Heart left ventricle (tissue), 13 donors: ENCODE data around the gene CCR9.

Source experiments
- CTCF ChIP-seq, 12 donors: fragments of 200-600 bp; sonication (generic) in 4 of 12; IDR thresholded peaks; one replicate each; pipeline versions ENCODE4 v1.5.0 to v1.8.0; 2018 to 2022; ENCODE audit warnings: antibody characterized with exemption in 12 of 12, mild to moderate bottlenecking in 5 of 12
- POLR2A ChIP-seq, 2 donors: fragments of 450-650 bp; IDR thresholded peaks; one replicate each; pipeline ENCODE4 v1.6.1; 2017; ENCODE audit warnings: antibody characterized with exemption in 2 of 2, mild to moderate bottlenecking in 2 of 2, moderate library complexity in 2 of 2
- donor health status: ischemic (EF 13 %, LVEDD 7.1; RV severe dilation, severe dysfunction).
- donor health status: DM: no; HTN: yes; CAD: no.
- donor health status: DM: no; HTN: no; CAD: no.
- donor health status: ischemic (EF 25% LVEDD 6.9; RV normal size, moderate dysfunction).
- donor health status: ischemic (EF 25% LVEDD 5.7; RV mildly dilated, moderate dysfunction).
- donor health status: ischemic (EF 35%, LVEDD 5.7; RV mildly dilated, moderate dysfunction).
- donor health status: nonischemic (EF 11% LVEDD 7.7; RV severe dilation, severe dysfunction).
- donor health status: DM: yes; HTN: yes; CAD: no.
- donor health status: PGD.
- donor health status: ischemic (EF 29% LVEDD 5.4; RV normal size, mild dysfunction).
- donor health status: nonischemic (EF 23%, LVEDD 6.1; RV moderate dilation, normal function).

GRCh38 chr3:45938864-45939263, 52.5 kb downstream of the CCR9 start:
- peak; percentile 78 to 90 (median 86) for TF ChIP-seq CTCF (IDR thresholded peaks at IDR 0.05)
- TF ChIP-seq POLR2A (IDR thresholded peaks at IDR 0.05), result no peak
